RPMI8226 (cell line): Measurements from ENCODE around the gene CDK10.

Experiments used
- DNase-seq: peaks from one replicate; pipeline ENCODE4 v3.0.0-alpha.2; 2015

Gene CDK10

GRCh38 chr16:89738072-89738377 lies 51.5 kb downstream of the CDK10 start:
- DNase-seq = no peak

DNA sequence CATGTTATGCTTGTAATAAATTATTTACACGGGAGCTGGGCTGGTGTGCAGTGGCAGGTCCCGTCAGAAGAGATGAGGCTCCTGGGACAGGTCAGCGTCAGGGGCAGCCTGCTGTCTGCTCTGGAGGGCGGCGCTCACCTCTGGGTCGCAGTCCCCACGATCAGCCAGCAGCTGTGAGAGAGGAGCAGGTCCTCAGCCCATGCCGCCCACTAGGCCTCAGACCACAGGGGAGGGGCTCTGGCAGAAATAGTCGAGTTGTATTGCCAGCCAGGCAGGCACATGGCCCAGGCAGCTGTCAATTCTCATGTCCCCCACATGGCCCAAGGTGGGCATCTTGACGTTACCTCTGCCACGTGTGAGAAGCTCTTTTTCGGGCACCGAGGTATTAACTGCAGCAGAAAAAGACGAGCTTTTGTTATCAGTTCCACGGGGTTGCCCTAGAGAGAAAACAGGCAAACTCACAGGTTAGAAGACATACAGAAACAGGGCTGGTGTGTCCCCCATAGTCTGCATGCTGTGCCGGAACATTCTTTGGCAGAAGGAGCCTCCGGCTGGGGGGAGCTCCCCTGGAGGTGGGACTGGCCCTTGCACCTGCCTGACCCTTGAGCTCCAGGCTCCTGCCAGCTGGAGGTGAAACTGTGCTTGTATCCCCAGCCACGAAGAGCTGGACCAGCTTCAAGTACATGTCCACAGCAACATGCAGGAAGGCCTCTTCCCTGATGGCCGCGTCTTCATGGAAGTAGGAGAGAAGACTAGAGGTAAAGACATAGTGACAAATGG lies 52.2 kb downstream of the CDK10 start:
- DNase-seq = no peak

DNA sequence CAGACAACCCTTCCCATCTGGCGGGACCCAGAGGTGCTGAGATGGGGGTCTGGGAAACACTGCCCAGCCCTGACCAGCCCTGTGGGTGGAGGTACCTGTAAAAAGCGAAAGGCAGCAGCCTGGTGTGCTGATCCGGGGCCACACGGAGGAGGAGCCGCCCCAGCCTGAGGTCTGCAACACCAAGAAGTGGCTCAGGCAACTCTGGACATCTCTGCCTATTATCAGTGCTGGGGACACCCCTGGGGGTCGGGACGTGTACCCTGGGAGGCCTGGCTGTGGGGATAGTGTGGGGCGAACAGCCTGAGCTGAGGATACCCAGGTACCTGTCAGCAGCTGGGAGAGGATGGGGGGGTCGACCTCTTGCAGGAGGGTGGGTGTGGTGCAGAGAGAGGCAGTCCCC lies 52.9 kb downstream of the CDK10 start:
- DNase-seq = no peak

DNA sequence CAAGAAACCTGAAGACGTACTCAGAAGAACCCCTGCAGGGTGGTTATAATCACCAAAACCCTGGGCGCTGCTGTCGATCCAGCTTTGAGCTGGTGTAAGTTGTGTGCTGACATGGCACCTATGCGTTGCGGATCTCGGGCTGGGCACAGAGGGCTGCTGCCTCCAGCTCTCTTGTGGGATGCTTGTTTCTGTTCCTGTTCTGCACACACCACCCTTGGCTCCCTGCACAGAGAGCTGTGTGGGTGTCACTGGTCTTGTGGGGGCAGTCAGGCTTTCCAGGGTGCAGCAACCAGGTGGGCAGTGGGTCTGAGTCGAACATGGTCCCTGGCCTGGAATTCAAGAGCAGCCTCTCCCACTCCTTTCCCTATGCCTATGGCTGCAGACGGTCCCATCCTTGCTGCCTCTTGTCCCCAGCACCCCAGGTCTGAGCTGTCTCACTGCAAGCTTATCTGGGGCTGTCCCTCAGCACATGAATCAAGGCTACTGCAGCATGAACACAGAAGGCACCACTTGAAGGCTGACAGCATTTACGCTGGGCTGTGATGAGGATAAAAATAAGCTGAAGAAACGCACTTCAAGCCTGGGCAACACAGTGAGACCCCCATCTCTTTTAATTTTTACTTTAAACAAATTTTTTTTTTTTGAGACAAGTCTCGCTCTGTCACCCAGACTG lies 55.0 kb downstream of the CDK10 start:
- DNase-seq = no peak

DNA sequence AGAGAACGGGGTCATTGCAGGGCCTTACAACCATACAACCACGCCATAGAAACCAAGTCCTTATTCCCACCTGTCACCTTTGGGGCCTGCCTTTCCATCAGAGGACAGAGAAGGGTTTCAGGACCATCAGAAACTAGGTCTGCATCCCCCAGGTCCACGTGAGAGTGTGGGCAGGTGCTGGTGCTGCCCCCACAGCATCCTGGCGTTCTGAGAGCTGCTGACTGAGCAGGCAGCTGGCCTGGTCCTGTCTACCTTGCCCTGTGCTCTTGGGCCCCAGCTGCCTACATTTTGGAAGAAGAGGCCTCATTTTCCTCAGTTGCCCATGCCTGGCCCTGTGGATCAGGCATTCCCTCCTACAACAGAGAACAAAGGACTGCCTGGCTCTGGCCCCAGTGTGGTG lies 56.5 kb downstream of the CDK10 start:
- no peak for DNase-seq

DNA sequence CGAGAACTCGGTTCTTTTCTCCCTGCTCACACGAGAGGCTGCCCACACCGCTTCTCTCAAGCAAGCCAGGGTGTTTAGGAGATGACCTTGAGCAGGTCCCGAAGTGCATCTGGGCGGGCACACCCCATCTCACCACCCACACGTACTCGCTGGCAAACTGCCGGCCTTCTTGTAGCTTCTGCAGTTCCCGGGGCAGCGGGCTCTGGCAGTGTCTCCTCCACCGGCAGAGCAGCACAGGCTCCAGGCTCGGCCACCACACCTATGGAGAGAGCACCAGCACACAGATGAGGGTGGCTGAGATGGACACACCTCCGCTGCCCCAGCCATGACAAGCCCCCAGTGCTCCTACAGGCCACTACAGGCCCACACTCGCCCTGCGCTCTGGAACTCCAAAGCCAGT lies 58.3 kb downstream of the CDK10 start:
- DNase-seq = no peak
